Measurements from ENCODE around the gene IBA57. TPM values are rescaled to one million over a fixed set of nuclear protein-coding genes. Genes with fewer than 3 reads are reported as not detected.
"Not testable (repeated sequence)": the region's sequence is repeated elsewhere in the genome, so short reads cannot be mapped to it uniquely, and the experiment has no call there.

Gene IBA57
- total RNA-seq, 2 experiments from 2014 or later = 9.1 to 9.9 TPM

GRCh38 chr1:228171221-228171891 is 5.8 kb downstream of the IBA57 start:
- Histone ChIP-seq H3K4me2 (ENCODE audit: low read length) (no peak overlapping the region), H3K9me2 (ENCODE audit: insufficient read depth, low read length) (no peaks in the 10 kb centered on the region), H3K9me3 (ENCODE audit: low read length) (no peaks in the 10 kb centered on the region), H3K79me2 (ENCODE audit: insufficient read depth, low read depth, low read length) (peaks cover 9% of the 10 kb centered on the region; the same call in 1 of the 2 replicates), H4K20me1 (ENCODE audit: insufficient read depth, low read length) (peaks cover 5% of the 10 kb centered on the region; the same call in 1 of the 2 replicates), H3K27ac (ENCODE audit: low read depth, low read length, poor library complexity, severe bottlenecking) (no peak overlapping the region), H3K4me3 (ENCODE audit: low read depth, low read length, poor library complexity, severe bottlenecking) (no peak overlapping the region), H3K36me3 (ENCODE audit: insufficient read depth, low read length) (peaks cover 9% of the 10 kb centered on the region; the same call in 1 of the 2 replicates), H3K4me1 (ENCODE audit: insufficient read depth, low read length, poor library complexity, severe bottlenecking) (peaks cover 8% of the 10 kb centered on the region), H2AFZ (ENCODE audit: low read length) (no peak overlapping the region)
- no peak for TF ChIP-seq CTCF (conservative IDR thresholded peaks at IDR 0.05; ENCODE audit: low read length)
- TF ChIP-seq EZH2phosphoT487 (IDR thresholded peaks at IDR 0.05; ENCODE audit: borderline replicate concordance, low read depth, low read length) = no peak
- intact Hi-C loops (cut with micrococcal nuclease; ENCODE audit: unreplicated experiment) = no loop called here
- ChIA-PET POLR2A (no interaction called here), CTCF (ENCODE audit: unreplicated experiment) (no interaction called here)
- DNase-seq (ENCODE audit: low spot score) = no peak
- BruUV-seq (replicated peaks) = no TSS peak

- Histone ChIP-seq H3K27ac (ENCODE audit: low read depth, low read length, poor library complexity, severe bottlenecking) (no peak overlapping the region), H3K4me2 (ENCODE audit: low read length) (no peak overlapping the region), H3K9me2 (ENCODE audit: insufficient read depth, low read length) (no peaks in the 10 kb centered on the region), H4K20me1 (ENCODE audit: insufficient read depth, low read length) (no peaks in the 10 kb centered on the region), H3K36me3 (ENCODE audit: insufficient read depth, low read length) (peaks cover 9% of the 10 kb centered on the region; the same call in 1 of the 2 replicates), H3K4me3 (ENCODE audit: low read depth, low read length, poor library complexity, severe bottlenecking) (no peak overlapping the region), H3K4me1 (ENCODE audit: insufficient read depth, low read length, poor library complexity, severe bottlenecking) (no peaks in the 10 kb centered on the region), H3K9me3 (ENCODE audit: low read length) (no peaks in the 10 kb centered on the region), H2AFZ (ENCODE audit: low read length) (no peak overlapping the region), H3K79me2 (ENCODE audit: insufficient read depth, low read depth, low read length) (no peaks in the 10 kb centered on the region)
- no TSS peak for BruUV-seq (replicated peaks)
- CTCF ChIA-PET (ENCODE audit: unreplicated experiment) = no interaction called here
- DNase-seq (ENCODE audit: low spot score) = no peak
- POLR2A ChIA-PET = no interaction called here
- TF ChIP-seq EZH2phosphoT487 (IDR thresholded peaks at IDR 0.05; ENCODE audit: borderline replicate concordance, low read depth, low read length) (no peak), CTCF (conservative IDR thresholded peaks at IDR 0.05; ENCODE audit: low read length) (no peak)
- intact Hi-C loops (cut with micrococcal nuclease; ENCODE audit: unreplicated experiment) = no loop called here
These were observed 7.3 kb downstream of the IBA57 start for GRCh38 chr1:228172591-228173527.

GRCh38 chr1:228173528-228174481 is 8.2 kb downstream of the IBA57 start:
- H3K79me2 ChIP-seq (ENCODE audit: insufficient read depth, low read depth, low read length); H3K4me2 ChIP-seq (ENCODE audit: low read length); intact Hi-C loops (cut with micrococcal nuclease; ENCODE audit: unreplicated experiment); POLR2A ChIA-PET; H3K4me3 ChIP-seq (ENCODE audit: low read depth, low read length, poor library complexity, severe bottlenecking); H3K4me1 ChIP-seq (ENCODE audit: insufficient read depth, low read length, poor library complexity, severe bottlenecking); H3K36me3 ChIP-seq (ENCODE audit: insufficient read depth, low read length); H2AFZ ChIP-seq (ENCODE audit: low read length); BruUV-seq (replicated peaks); H3K9me2 ChIP-seq (ENCODE audit: insufficient read depth, low read length); CTCF ChIA-PET (ENCODE audit: unreplicated experiment); H4K20me1 ChIP-seq (ENCODE audit: insufficient read depth, low read length); H3K9me3 ChIP-seq (ENCODE audit: low read length); H3K27ac ChIP-seq (ENCODE audit: low read depth, low read length, poor library complexity, severe bottlenecking): not testable (repeated sequence)
- peak; percentile 39 for DNase-seq (ENCODE audit: low spot score)
